Thoracic aorta (tissue), 2 donors: Measurements from ENCODE around the gene ATP13A2. TPM values are rescaled to one million over a fixed set of nuclear protein-coding genes. Genes with fewer than 3 reads are reported as not detected.

Experiments
- ATAC-seq: fragments of 150-250 bp; one replicate; pipeline ENCODE4 v1.8.0; 2017; ENCODE audit warnings: low read depth; ENCODE audit not compliant: insufficient number of reproducible peaks, low FRiP score
- DNase-seq: peaks from one replicate; pipeline ENCODE4 v3.0.0-alpha.2; 2020; ENCODE audit warnings: low spot score
- H3K27ac ChIP-seq, 2 donors: fragments of 200-600 bp; sonication (generic); 1 replicate in 1 of 2; 2 replicates in 1 of 2; pipeline ENCODE4 v1.5.1; 2016; ENCODE audit warnings: mild to moderate bottlenecking in 2 of 2, moderate library complexity in 2 of 2
- H3K27me3 ChIP-seq: fragments of 200-600 bp; sonication (generic); replicated peaks from 2 replicates; pipeline ENCODE4 v1.6.0; 2016; ENCODE audit warnings: mild to moderate bottlenecking; ENCODE audit not compliant: insufficient read depth
- H3K36me3 ChIP-seq: fragments of 200-600 bp; sonication (generic); one replicate; pipeline ENCODE4 v1.5.1; 2016
- H3K4me1 ChIP-seq, 2 donors: fragments of 200-600 bp; sonication (generic); 1 replicate in 1 of 2; 2 replicates in 1 of 2; pipeline versions ENCODE4 v1.5.1 to v1.6.0; 2016; ENCODE audit warnings: low read depth in 2 of 2, mild to moderate bottlenecking in 1 of 2; ENCODE audit not compliant: control insufficient read depth in 1 of 2
- H3K4me3 ChIP-seq: fragments of 200-600 bp; sonication (generic); 2 replicates; pipeline ENCODE4 v1.5.1; 2016; ENCODE audit warnings: mild to moderate bottlenecking
- H3K9me3 ChIP-seq: fragments of 200-600 bp; sonication (generic); 2 replicates; pipeline ENCODE4 v1.5.1; 2016
- total RNA-seq, 2 donors: library from RNA; depleted of rRNA; stranded (reverse); fragments of >200 nt; gene quantifications; one replicate each; pipeline versions ENCODE4 v1.1.0 to v1.2.3, GENCODE V29; 2016
- TF ChIP-seq, protein P1 (sequence below): fragments of 200-600 bp; sonication (generic); IDR thresholded peaks from one replicate; pipeline ENCODE4 v1.5.1; 2019; ENCODE audit warnings: antibody characterized with exemption

Gene ATP13A2
- total RNA-seq, 2 donors from 2014 or later, result 45.1 to 59.0 TPM

- no peak overlapping the region for H3K27ac ChIP-seq
- no peak for DNase-seq
- ATAC-seq, result no peak
- H3K4me3 ChIP-seq, result no peak overlapping the region
- H3K27me3 ChIP-seq, result no peaks in the 10 kb centered on the region
- TF ChIP-seq, protein P1, sequence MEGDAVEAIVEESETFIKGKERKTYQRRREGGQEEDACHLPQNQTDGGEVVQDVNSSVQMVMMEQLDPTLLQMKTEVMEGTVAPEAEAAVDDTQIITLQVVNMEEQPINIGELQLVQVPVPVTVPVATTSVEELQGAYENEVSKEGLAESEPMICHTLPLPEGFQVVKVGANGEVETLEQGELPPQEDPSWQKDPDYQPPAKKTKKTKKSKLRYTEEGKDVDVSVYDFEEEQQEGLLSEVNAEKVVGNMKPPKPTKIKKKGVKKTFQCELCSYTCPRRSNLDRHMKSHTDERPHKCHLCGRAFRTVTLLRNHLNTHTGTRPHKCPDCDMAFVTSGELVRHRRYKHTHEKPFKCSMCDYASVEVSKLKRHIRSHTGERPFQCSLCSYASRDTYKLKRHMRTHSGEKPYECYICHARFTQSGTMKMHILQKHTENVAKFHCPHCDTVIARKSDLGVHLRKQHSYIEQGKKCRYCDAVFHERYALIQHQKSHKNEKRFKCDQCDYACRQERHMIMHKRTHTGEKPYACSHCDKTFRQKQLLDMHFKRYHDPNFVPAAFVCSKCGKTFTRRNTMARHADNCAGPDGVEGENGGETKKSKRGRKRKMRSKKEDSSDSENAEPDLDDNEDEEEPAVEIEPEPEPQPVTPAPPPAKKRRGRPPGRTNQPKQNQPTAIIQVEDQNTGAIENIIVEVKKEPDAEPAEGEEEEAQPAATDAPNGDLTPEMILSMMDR, result no peak
- peaks cover 21 to 25% of the 10 kb centered on the region in 2 donors for H3K4me1 ChIP-seq
- peaks cover 22% of the 10 kb centered on the region for H3K36me3 ChIP-seq
- H3K9me3 ChIP-seq, result no peaks in the 10 kb centered on the region
Measured at GRCh38 chr1:17047924-17048323, 36.2 kb upstream of the ATP13A2 start.

DNA sequence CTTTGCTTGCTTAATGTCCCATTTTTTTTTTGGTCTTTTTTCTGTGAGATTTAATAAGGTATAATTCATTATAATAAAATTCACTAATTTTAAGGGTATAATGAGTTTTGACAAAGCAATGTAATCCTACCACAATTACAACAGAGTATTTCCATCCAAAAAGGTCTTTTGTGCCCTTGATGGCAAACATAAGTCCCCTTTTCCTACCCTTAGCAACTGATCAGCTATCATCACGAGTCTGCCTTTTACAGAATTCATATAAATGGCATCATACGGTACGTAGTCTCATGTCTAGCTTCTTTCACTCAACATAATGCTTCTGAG, 34.6 kb upstream of the ATP13A2 start:
- TF ChIP-seq, protein P1, result no peak
- Histone ChIP-seq H3K27me3 (no peaks in the 10 kb centered on the region), H3K27ac (no peak overlapping the region), H3K4me1 (peaks cover 10 to 12% of the 10 kb centered on the region in 2 donors), H3K4me3 (no peak overlapping the region), H3K36me3 (peaks cover 33% of the 10 kb centered on the region), H3K9me3 (no peaks in the 10 kb centered on the region)
- ATAC-seq, result no peak
- no peak for DNase-seq

GRCh38 chr1:17045634-17046333, 34.1 kb upstream of the ATP13A2 start:
- TF ChIP-seq, protein P1, result peak; percentile 76
- DNase-seq, result no peak
- peaks cover 37% of the 10 kb centered on the region for H3K36me3 ChIP-seq
- H3K4me3 ChIP-seq, result peak overlapping the region; percentile 61
- H3K27me3 ChIP-seq, result no peaks in the 10 kb centered on the region
- peaks cover 7 to 8% of the 10 kb centered on the region in 2 donors for H3K4me1 ChIP-seq
- no peaks in the 10 kb centered on the region for H3K9me3 ChIP-seq
- ATAC-seq, result no peak
- peak overlapping the region in 1 of 2 donors; percentile 25 for H3K27ac ChIP-seq

GRCh38 chr1:17045150-17045549, 33.4 kb upstream of the ATP13A2 start:
- no peak for ATAC-seq
- TF ChIP-seq, protein P1, result no peak
- H3K27me3 ChIP-seq, result no peaks in the 10 kb centered on the region
- no peak overlapping the region for H3K4me3 ChIP-seq
- H3K4me1 ChIP-seq, result peaks cover 7 to 8% of the 10 kb centered on the region in 2 donors
- H3K36me3 ChIP-seq, result peaks cover 42% of the 10 kb centered on the region
- DNase-seq, result no peak
- H3K27ac ChIP-seq, result no peak overlapping the region
- H3K9me3 ChIP-seq, result no peaks in the 10 kb centered on the region

DNA sequence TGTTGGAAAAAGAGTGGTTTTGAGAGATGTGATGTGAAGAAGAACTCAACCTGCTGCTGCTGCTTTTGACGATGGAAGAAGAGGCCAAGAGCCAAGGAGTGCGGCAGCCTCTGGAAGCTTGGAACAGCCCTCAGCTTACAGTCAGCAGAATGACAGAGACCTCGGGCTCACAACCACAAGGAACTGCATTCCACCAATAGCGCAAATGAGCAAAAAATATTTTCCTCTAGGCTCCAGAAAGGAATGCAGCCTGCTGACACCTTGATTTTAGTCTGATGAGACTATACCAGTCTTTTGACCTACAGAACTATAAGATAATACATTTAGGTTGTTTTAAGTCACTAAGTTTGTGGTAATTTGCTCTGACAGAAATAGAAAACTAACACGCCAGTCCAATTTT, 31.9 kb upstream of the ATP13A2 start:
- Histone ChIP-seq H3K4me1 (peaks cover 7 to 8% of the 10 kb centered on the region in 2 donors), H3K4me3 (no peak overlapping the region), H3K36me3 (peaks cover 37% of the 10 kb centered on the region), H3K27ac (no peak overlapping the region), H3K27me3 (no peaks in the 10 kb centered on the region), H3K9me3 (no peaks in the 10 kb centered on the region)
- no peak for DNase-seq
- TF ChIP-seq, protein P1, result no peak
- ATAC-seq, result no peak
